Right lobe of liver (tissue), 6 donors: ENCODE results near the gene IFNA7. TPM values are rescaled to one million over a fixed set of nuclear protein-coding genes. Genes with fewer than 3 reads are reported as not detected.
"Not testable (repeated sequence)": the region's sequence is repeated elsewhere in the genome, so short reads cannot be mapped to it uniquely, and the experiment has no call there.

ENCODE experiments used
- ATAC-seq, 4 donors: fragments of 200-7000 bp; cut with Tn5 transposase; one replicate each; pipeline ENCODE4 v1.9.1; 2020; ENCODE audit warnings: mild to moderate bottlenecking in 4 of 4, moderate library complexity in 4 of 4
- DNase-seq, 3 donors: peaks; one replicate each; pipeline ENCODE4 v3.0.0-alpha.2; 2020
- H3K27ac ChIP-seq, 3 donors: fragments of 200-600 bp; one replicate each; pipeline ENCODE4 v1.8.0; 2022
- H3K27me3 ChIP-seq, 2 donors: fragments of 200-600 bp; one replicate each; pipeline ENCODE4 v1.8.0; 2022
- H3K36me3 ChIP-seq, 4 donors: fragments of 200-600 bp; sonication (generic) in 1 of 4; one replicate each; pipeline versions ENCODE4 v1.5.1 to v1.8.0; 2017 to 2022; ENCODE audit warnings: control low read depth in 1 of 4
- H3K4me1 ChIP-seq, 4 donors: fragments of 200-600 bp; sonication (generic) in 1 of 4; one replicate each; pipeline versions ENCODE4 v1.5.1 to v1.8.0; 2017 to 2022; ENCODE audit warnings: control low read depth in 1 of 4
- H3K4me3 ChIP-seq, 3 donors: fragments of 200-600 bp; one replicate each; pipeline ENCODE4 v1.8.0; 2022
- H3K9me3 ChIP-seq, 4 donors: fragments of 200-600 bp; sonication (generic) in 1 of 4; one replicate each; pipeline versions ENCODE4 v1.5.1 to v1.8.0; 2017 to 2022; ENCODE audit warnings: control low read depth in 1 of 4
- POLR2A ChIP-seq: fragments of 450-650 bp; IDR thresholded peaks from one replicate; pipeline ENCODE4 v1.6.1; 2017; ENCODE audit warnings: antibody characterized with exemption, mild to moderate bottlenecking
- WGBS: methylation state at CpG from one replicate; pipeline ENCODE4 v1.1.6; 2018; ENCODE audit warnings: low coverage, low lambda C conversion rate; ENCODE audit not compliant: insufficient coverage; ENCODE audit errors: missing lambda C conversion rate; 5-methylcytosine and 5-hydroxymethylcytosine counted together
- intact Hi-C, 2 donors: fragments of 100-400 bp; cut with DNase I; formaldehyde crosslinking; loops; one replicate each; pipeline versions ENCODE4 v1.11.2 to v1.14.1; 2022
- total RNA-seq, 6 experiments: library from RNA; depleted of rRNA in 2 of 6; stranded (reverse); fragments of >200 nt in 2 of 6; fragmentation: NEBNext Ultra II Directional in 3 of 6; extraction: Animal tissue kit (Norgen Biotek cat#: 25700) in 3 of 6; gene quantifications; one replicate each; pipeline versions ENCODE4 v1.1.0 to v1.2.4, GENCODE V29; 2016 to 2023
- TF ChIP-seq, protein P1 (sequence below), 4 donors: fragments of 200-600 bp in 3 of 4; fragments of 450-650 bp in 1 of 4; IDR thresholded peaks; one replicate each; pipeline versions ENCODE4 v1.5.1 to v1.8.0; 2016 to 2022; ENCODE audit warnings: antibody characterized with exemption in 4 of 4, mild to moderate bottlenecking in 2 of 4
- donor health status: DM: no; HTN: yes; CAD: no.
- donor health status: DM: no; HTN: no; CAD: no.
- donor health status: DM: no; HTN: no; CAD: no.
- donor health status: DM: no; HTN: yes; CAD: no.
- donor health status: DM: no; HTN: yes; CAD: no.

IFNA7 gene
- total RNA-seq, 6 experiments from 2014 or later, result not detected

DNA sequence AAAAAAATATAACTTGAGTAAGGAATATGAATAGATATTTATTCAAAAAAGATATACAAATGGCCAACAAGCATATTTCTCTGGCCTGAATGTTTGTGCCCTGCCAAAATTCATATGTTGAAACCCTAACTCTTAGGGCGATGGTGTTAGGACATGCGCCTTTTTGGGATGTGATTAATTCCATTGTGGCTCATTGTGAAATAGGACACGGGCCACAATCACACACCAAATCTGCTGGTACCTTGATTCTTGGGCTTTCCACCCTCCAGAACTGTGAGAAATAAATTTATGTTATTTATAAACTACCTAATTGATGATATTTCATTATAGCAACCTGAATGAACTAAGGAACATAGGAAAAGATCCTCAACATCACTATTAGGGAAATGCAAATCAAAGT, 29.8 kb downstream of the IFNA7 start:
- Histone ChIP-seq H3K36me3 (no peaks in the 10 kb centered on the region), H3K4me3 (no peak overlapping the region), H3K9me3 (no peaks in the 10 kb centered on the region), H3K27ac (no peak overlapping the region), H3K27me3 (no peaks in the 10 kb centered on the region), H3K4me1 (no peaks in the 10 kb centered on the region)
- ATAC-seq, result no peak
- intact Hi-C loops, result no loop called here
- WGBS, result 76% methylated on average over 3 of the region's 3 CpGs
- no peak for DNase-seq
- TF ChIP-seq POLR2A, result no peak
- TF ChIP-seq, protein P1, sequence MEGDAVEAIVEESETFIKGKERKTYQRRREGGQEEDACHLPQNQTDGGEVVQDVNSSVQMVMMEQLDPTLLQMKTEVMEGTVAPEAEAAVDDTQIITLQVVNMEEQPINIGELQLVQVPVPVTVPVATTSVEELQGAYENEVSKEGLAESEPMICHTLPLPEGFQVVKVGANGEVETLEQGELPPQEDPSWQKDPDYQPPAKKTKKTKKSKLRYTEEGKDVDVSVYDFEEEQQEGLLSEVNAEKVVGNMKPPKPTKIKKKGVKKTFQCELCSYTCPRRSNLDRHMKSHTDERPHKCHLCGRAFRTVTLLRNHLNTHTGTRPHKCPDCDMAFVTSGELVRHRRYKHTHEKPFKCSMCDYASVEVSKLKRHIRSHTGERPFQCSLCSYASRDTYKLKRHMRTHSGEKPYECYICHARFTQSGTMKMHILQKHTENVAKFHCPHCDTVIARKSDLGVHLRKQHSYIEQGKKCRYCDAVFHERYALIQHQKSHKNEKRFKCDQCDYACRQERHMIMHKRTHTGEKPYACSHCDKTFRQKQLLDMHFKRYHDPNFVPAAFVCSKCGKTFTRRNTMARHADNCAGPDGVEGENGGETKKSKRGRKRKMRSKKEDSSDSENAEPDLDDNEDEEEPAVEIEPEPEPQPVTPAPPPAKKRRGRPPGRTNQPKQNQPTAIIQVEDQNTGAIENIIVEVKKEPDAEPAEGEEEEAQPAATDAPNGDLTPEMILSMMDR (IDR thresholded peaks at IDR 0.05), result no peak

DNA sequence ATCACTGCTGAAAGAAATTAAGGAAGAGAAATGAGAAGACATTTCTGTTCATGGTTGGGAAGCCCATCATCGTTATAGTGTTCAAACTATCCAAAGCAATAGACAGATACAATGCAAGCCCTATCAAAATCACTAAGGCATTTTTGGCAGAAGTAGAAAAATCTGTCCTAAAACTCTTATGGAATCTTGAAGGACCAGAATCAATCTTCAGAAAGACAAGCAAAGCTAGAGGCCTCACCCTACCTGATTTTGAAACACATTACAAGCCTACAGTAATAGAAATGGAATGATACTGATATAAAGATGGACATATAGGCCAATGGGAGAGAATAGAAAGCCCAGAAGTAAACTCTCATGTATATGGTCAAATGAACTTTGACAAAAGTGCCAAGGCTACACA, 30.7 kb downstream of the IFNA7 start:
- 20% methylated on average over 1 of the region's 1 CpG for WGBS
- DNase-seq, result no peak
- Histone ChIP-seq H3K27ac (no peak overlapping the region), H3K4me3 (no peak overlapping the region), H3K36me3 (no peaks in the 10 kb centered on the region), H3K27me3 (no peaks in the 10 kb centered on the region), H3K4me1 (no peaks in the 10 kb centered on the region), H3K9me3 (no peaks in the 10 kb centered on the region)
- no peak for TF ChIP-seq POLR2A
- TF ChIP-seq, protein P1 (IDR thresholded peaks at IDR 0.05), result no peak
- intact Hi-C loops, result no loop called here
- no peak for ATAC-seq

DNA sequence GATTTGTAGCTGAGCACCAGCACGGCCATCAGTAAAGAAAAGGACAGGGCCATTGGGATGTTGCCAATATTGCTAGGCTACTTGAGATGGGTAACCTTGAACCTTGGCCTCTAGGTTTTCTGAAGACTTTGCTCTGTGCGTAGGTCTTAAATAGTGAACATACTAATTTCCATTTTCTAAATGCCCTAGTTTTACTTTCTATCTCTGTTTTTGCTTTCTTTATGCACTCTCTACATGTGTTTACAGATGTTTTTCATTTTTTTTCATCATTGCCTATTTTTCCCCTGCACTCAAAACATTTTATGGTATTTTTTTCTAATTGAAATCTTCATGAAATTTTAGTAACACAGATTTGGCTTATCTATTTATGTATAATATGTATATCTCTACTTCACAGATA, 35.4 kb downstream of the IFNA7 start, which contains the start of gene IFNA21:
IFNA21 (minus strand) TSS at position 101 of the 400 bp plus-strand sequence; CDS start at position 53, 48 bp downstream.
- ATAC-seq, DNase-seq, H3K27me3 ChIP-seq, H3K4me3 ChIP-seq, H3K4me1 ChIP-seq, H3K36me3 ChIP-seq, H3K27ac ChIP-seq, intact Hi-C loops, H3K9me3 ChIP-seq: not testable (repeated sequence)
- 60% methylated on average over 1 of the region's 2 CpGs for WGBS

DNA sequence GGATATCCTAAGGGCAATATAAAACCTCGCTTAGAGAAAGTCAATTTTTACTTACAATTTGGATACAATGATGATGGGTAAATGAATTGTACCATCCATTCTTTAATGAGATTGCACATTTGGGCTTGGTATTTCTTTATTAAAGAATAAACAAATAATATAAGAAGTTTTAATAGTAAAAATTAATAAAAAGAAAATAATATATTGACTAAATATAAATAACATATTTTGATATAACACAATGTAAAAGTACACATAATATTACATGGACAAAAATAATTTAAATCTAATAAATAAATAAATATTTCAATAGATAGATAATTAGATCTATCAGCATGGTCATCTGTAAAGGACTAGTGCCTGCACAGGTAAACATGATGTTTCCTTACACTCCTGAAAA, 36.5 kb downstream of the IFNA7 start:
- H3K27ac ChIP-seq, result no peak overlapping the region
- TF ChIP-seq, protein P1 (IDR thresholded peaks at IDR 0.05), result no peak
- TF ChIP-seq POLR2A, result no peak
- H3K4me1 ChIP-seq, result no peaks in the 10 kb centered on the region
- no peaks in the 10 kb centered on the region for H3K27me3 ChIP-seq
- no peak for DNase-seq
- no peaks in the 10 kb centered on the region for H3K9me3 ChIP-seq
- 60% methylated on average over 1 of the region's 1 CpG for WGBS
- H3K4me3 ChIP-seq, result no peak overlapping the region
- no peaks in the 10 kb centered on the region for H3K36me3 ChIP-seq
- ATAC-seq, result no peak
- intact Hi-C loops, result no loop called here

DNA sequence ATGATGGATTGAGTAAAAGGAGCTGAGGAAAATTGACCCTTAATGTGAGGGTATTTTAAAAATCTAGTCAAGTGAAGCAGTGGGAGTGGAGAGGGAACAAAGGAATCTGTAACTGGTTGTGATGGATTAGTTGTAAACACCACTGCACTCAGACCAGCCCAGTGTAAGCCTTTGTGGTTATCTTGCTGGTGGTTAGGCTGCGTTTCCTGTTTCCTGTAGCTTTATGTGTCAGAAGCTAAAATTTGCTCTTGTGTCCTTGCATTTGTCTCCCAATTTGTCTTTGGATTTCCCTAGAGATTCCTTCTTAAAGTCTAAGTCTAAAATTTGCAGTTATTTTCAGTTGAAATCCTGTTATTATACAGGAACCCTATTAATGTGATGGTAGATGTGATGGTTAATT, 41.8 kb downstream of the IFNA7 start:
- Histone ChIP-seq H3K4me1 (no peaks in the 10 kb centered on the region), H3K4me3 (no peak overlapping the region), H3K36me3 (no peaks in the 10 kb centered on the region), H3K27ac (no peak overlapping the region), H3K27me3 (no peaks in the 10 kb centered on the region), H3K9me3 (no peaks in the 10 kb centered on the region)
- intact Hi-C loops, result no loop called here
- TF ChIP-seq, protein P1 (IDR thresholded peaks at IDR 0.05), result no peak
- TF ChIP-seq POLR2A, result no peak
- WGBS, result 8% methylated on average over 1 of the region's 1 CpG
- ATAC-seq (no peak), DNase-seq (no peak)
